ENCODE data around the gene SRGAP1.

The SRGAP1 gene

DNA sequence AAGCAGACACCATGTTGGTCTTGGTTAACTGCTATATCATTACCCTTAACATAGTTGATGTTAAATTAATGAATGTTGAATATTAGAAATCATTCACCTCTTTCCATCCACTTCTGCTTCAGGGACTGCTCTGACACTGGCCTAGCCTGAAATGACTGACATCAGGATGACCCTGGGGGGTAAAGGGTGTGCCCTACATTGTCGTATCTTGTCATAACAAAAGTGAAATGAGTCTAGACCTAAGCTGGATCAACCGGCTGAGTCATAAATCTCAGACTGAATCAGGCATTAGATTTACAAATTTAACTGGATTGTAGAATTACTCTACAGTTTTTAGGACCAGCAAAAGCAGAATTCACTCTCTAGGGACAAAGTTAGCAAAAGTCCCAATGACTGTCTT is 342.3 kb downstream of the SRGAP1 start:
- TF ChIP-seq, protein P1, sequence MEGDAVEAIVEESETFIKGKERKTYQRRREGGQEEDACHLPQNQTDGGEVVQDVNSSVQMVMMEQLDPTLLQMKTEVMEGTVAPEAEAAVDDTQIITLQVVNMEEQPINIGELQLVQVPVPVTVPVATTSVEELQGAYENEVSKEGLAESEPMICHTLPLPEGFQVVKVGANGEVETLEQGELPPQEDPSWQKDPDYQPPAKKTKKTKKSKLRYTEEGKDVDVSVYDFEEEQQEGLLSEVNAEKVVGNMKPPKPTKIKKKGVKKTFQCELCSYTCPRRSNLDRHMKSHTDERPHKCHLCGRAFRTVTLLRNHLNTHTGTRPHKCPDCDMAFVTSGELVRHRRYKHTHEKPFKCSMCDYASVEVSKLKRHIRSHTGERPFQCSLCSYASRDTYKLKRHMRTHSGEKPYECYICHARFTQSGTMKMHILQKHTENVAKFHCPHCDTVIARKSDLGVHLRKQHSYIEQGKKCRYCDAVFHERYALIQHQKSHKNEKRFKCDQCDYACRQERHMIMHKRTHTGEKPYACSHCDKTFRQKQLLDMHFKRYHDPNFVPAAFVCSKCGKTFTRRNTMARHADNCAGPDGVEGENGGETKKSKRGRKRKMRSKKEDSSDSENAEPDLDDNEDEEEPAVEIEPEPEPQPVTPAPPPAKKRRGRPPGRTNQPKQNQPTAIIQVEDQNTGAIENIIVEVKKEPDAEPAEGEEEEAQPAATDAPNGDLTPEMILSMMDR (conservative IDR thresholded peaks at IDR 0.05) = no peak
- no peak overlapping the region for H3K27ac ChIP-seq

DNA sequence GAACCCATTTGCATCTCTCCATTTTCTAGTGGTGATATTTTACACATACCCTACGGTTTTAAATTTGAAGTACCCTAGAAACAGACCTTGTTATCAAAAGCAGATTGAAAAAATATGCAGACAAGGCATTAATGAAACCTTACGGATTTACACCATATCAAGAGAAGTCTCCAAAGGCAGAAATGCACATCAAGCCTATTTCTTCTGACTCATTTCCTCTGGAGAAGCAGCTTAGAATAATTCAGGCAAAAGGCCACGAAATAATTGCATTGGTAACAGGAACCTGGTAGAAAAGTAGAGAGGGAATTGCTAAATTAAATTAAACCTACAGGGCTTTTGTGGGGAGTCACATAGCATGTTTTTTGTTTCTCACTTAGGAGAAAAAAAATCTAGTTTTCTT is 342.9 kb downstream of the SRGAP1 start:
- TF ChIP-seq, protein P1 (conservative IDR thresholded peaks at IDR 0.05) = no peak
- no peak overlapping the region for H3K27ac ChIP-seq

DNA sequence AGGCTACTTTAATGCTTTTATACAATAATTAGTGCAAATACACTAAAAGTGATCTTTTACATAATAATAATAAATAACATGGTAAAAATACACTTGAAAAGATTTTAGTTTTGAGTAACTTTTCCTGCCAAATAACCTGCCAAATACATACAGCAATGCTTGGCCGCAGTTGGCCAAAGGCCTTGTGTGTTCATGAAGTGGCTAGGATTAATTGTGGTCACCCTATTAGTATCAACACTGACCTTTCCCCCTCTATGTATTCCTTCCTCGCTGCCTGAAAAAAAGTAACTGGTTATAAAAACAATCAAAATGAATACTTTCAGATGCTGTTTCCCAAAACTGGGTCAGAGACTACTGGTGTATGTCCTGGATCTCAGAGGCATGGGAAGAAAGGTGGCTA is 343.3 kb downstream of the SRGAP1 start:
- H3K27ac ChIP-seq = no peak overlapping the region

DNA sequence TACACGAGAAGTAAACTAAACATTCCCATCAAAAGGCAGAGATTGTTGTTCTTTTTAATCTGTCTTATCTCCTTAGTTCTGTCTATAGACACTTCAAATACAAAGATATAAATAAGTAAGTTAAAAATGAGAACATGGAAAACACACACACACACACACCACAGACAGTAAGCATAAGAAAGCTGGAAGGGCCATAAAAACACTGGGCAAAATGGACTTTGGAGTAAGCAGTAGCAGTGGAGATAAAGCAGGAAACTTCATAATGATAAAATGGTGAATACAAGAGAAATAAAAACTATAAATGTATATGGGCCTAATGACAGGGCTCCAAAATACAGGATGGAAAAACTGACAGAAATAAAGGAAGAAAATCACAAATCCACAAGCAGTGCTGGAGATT is 345.0 kb downstream of the SRGAP1 start:
- no peak overlapping the region for H3K27ac ChIP-seq

More for the DNA sequence above, 343.3 kb downstream of the SRGAP1 start:
- TF ChIP-seq, protein P1 (conservative IDR thresholded peaks at IDR 0.05) = no peak

DNA sequence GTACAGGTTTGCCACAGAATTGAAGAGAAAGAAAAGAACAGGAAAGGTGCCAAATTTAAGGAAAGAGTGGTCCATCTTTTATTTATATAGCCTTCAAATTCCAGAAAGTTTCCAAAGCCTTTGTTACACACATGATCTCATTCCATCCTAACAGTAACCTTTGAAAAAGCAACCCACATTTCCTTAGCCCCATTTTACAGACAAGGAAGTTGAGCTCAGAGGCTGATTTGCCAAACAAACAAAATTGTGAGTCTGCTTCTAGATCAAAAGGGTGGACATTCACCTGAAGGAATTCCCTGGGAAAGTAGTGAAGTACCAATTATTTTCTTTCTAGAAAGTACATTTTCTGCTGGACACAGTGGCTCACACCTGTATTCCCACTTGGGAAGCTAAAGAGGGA is 345.6 kb downstream of the SRGAP1 start:
- TF ChIP-seq, protein P1 (conservative IDR thresholded peaks at IDR 0.05) = no peak
- no peak overlapping the region for H3K27ac ChIP-seq

More for the DNA sequence above, 345.0 kb downstream of the SRGAP1 start:
- TF ChIP-seq, protein P1 (conservative IDR thresholded peaks at IDR 0.05) = no peak

DNA sequence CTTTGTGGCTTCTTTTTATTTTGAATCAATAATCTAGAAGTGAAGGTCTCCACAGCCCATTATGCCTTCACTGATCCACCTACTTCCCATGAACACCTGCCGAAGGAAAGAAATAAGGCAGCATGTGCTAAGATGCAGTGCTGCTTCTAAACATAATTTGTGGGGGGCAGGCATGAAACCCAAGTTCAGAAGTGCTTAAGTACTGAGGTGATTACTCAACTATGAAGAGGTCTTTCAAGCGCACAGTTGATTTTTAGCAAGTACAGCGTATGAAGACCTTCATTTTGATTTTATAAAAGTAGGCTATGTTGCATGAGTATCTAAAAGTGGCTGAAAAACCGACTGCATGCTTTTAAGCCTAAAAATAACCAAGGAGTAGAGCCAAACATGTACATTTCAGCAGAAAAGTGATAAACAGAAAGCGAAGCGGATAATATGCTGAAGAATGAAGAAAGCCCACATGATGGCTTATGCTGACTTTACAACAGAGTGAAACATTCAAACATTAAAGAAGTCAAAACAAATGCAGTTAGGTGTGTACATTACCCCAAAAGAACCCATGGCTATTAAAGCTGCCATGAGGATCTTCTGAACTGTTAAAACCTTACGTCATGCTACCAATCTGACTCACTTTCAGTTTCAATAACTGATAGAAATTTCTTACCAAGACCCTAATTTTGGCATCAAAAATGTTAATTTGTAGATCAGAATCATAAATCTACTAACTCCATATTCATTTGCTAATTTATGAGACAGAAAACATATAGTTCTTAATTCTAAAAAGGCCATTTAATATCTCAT is 348.3 kb downstream of the SRGAP1 start:
- TF ChIP-seq, protein P1 (conservative IDR thresholded peaks at IDR 0.05) = no peak
- H3K27ac ChIP-seq = no peak overlapping the region

DNA sequence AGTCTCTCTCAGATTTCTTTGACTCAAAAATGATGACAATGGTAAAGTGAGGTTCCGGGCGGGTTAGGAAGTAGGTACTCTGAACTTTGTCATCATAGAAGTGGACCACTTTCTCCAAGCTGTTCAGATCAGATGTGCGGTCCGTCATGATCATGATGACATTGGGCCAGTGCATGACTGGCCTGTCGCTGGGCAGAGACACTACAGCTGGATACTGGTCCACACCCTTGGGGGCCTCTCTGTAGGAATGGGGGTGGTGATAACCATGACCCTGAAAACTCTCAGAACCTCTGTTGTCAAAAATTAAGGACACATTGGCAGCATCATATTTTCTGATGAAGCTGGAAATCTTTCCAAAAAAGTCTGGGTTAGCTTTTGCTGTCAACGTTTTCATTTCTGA is 349.4 kb downstream of the SRGAP1 start:
- TF ChIP-seq, protein P1 (conservative IDR thresholded peaks at IDR 0.05) = no peak
- H3K27ac ChIP-seq = no peak overlapping the region

Data from VCaP (cell line).